Body of pancreas (tissue), 4 donors: Measurements from ENCODE around the gene PTPRD.

ENCODE experiments used
- CTCF ChIP-seq, 7 experiments: fragments of 450-650 bp in 4 of 7; fragments of 200-600 bp in 3 of 7; sonication (generic) in 3 of 7; IDR thresholded peaks; one replicate each; pipeline ENCODE4 v1.5.1; 2016 to 2019; ENCODE audit warnings: antibody characterized with exemption in 7 of 7
- POLR2A ChIP-seq, 3 donors: fragments of 450-650 bp; IDR thresholded peaks; one replicate each; pipeline ENCODE4 v1.6.1; 2016; ENCODE audit warnings: antibody characterized with exemption in 3 of 3, mild to moderate bottlenecking in 2 of 3

GRCh38 chr9:8349901-8350300, 2262.9 kb downstream of the PTPRD start:
- no peak for TF ChIP-seq POLR2A (IDR thresholded peaks at IDR 0.05)
- TF ChIP-seq CTCF (IDR thresholded peaks at IDR 0.05), result no peak
